Measurements from ENCODE around the gene TDP2. TPM values are rescaled to one million over a fixed set of nuclear protein-coding genes. Genes with fewer than 3 reads are reported as not detected.
"Not testable (repeated sequence)": the region's sequence is repeated elsewhere in the genome, so short reads cannot be mapped to it uniquely, and the experiment has no call there.

Gene TDP2
- total RNA-seq, 1 experiment from 2014 or later = 113 TPM

DNA sequence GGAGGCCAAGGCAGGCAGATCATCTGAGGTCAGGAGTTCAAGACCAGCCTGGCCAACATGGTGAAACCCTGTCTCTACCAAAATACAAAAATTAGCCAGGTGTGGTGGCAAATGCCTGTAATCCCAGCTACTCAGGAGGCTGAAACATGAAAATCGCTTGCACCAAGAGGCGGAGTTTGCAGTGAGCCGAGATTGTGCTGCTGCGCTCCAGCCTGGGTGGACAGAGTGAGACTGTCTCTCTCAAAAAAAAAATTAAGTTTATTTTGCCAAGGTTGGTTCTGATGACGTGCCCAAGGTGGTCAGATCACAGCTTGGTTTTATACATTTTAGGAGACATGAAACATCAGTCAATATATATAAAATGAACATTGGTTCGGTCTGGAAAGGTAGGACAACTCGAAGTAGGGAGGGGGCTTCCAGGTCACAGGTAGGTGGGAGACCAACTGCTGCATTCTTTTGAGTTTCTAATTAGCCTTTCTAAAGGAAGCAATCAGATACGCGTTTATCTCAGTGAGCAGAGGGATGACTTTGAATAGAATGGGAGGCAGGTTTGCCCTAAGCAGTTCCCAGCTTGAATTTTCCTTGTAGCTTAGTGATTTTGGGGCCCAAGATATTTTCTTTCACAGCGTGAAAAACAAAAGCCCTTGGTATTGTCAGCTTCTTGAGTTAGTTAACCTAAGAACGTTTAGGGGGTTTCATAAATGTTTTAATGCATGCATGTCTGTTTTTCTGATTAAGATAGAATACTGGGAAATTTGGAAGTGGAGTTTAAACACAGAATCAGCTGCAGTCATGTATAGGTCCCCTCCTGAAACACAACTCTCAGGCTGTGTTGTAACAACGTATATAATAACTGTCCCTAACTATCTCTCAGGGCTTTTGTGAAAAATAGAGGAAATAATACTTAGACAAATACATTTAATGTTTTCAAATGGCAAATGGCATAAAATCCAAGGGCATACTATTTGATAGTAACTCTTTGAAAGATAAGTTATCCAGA lies 16.9 kb upstream of the TDP2 start:
- DNase-seq (ENCODE audit: extremely low read depth, low read depth) = no peak

GRCh38 chr6:24680582-24680981 lies 13.9 kb upstream of the TDP2 start:
- no peak for DNase-seq (ENCODE audit: extremely low read depth, low read depth)

GRCh38 chr6:24678792-24679352 lies 12.2 kb upstream of the TDP2 start:
- DNase-seq (ENCODE audit: extremely low read depth, low read depth) = not testable (repeated sequence)

DNA sequence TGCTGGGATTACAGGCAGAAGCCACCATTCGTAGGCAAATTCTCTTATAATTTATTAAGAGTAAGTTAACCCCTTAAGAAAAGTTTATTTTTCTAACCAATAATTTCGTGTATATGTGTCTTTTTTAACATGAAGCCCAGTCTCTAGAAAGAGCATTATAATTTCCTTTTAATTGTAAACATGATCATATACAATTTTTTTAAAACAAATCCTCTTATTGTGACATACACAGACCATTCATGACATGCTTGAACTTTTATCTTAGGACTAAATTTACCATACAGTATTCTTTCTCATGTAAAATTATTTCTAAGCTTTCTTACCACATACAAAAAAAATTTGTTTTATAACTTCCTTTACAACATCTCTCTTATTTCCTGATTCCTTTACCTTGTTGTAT lies 6.9 kb upstream of the TDP2 start:
- no peak for DNase-seq (ENCODE audit: extremely low read depth, low read depth)

DNA sequence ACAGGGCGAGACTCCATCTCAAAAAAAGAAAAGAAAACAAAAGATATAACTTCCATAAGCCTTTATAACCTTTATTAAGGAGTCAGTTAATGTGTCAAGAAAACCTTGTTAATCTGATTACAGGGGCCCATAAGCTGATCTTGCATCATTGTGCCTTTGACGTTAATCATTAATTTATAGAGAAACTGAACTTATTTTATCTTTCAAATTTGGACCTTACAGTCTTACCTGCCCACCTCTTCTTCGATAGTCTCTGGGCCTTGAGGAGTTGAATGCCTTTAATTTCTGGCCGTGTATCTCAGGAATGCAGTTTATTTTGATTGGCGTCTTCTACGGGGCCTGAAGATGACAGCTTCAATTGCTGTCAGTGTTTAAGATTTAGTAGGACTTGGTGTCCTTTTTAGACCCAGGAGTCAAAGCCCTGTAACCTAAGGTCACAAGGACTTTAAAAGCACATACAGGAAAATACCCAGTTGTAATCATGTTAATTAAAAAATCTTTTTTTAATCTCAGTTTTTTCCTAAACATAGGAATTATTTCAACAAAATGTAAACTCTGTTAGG lies 6.0 kb upstream of the TDP2 start:
- DNase-seq (ENCODE audit: extremely low read depth, low read depth) = no peak

GRCh38 chr6:24671077-24671476 lies 4.4 kb upstream of the TDP2 start:
- DNase-seq (ENCODE audit: extremely low read depth, low read depth) = not testable (repeated sequence)

GRCh38 chr6:24670492-24670891 lies 3.8 kb upstream of the TDP2 start:
- not testable (repeated sequence) for DNase-seq (ENCODE audit: extremely low read depth, low read depth)

DNA sequence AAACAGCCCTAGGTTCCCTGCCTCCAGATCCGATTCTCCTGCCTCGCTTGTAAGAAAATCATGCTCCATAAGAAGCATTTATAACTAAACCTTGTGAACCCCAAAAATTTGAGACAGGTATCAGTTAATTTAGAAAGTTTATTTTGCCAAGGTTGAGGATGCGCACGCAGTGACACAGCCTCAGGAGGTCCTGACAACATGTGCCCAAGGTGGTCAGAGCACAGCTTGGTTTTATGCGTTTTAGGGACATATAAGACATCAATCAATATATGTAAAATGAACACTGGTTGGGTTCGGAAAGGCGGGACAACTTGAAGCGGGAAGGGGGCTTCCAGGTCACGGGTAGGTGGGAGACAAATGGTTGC lies 2.3 kb upstream of the TDP2 start:
- DNase-seq (ENCODE audit: extremely low read depth, low read depth) = no peak

DNA sequence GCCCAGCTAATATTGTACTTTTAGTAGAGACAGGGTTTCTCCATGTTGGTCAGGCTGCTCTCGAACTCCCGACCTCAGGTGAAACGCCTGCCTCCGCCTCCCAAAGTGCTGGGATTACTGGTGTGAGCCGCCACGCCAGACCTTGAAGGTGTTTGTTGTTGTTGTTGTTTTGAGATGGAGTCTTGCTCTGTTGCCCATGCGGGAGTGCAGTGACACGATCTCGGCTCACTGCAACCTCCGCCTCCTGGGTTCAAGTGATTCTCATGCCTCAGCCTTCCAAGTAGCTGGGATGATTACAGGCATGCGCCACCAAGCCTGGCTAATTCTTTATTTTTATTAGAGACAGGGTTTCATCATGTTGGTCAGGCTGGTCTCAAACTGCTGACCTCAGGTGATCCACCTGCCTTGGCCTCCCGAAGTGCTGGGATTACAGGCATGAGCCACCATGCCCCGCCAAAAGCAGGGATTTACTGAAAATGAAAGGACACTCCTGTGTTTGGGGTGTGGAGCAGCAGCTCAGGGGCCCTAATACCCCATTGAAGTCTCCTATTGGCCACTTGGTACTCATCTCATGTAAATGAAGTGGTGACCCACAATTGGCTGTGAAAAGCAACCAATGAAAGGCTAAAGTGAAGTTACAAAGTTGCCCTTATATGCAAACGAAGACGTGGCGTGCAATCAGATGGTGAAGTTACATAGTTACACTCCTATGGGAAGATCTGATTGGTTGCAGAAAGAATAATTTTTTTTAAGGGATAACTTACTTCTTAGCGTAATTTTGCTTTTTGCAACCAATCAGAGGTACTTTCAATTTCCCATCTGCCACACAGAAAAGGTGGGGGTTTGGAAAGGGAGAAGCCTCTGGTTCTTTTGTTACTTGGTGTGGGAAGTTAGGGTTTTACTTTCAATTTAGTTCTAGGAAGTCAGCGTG lies 1.6 kb upstream of the TDP2 start:
- peak; percentile 98 for DNase-seq (ENCODE audit: extremely low read depth, low read depth)

GRCh38 chr6:24667378-24667803 lies 692 bp upstream of the TDP2 start:
- DNase-seq (ENCODE audit: extremely low read depth, low read depth) = no peak

DNA sequence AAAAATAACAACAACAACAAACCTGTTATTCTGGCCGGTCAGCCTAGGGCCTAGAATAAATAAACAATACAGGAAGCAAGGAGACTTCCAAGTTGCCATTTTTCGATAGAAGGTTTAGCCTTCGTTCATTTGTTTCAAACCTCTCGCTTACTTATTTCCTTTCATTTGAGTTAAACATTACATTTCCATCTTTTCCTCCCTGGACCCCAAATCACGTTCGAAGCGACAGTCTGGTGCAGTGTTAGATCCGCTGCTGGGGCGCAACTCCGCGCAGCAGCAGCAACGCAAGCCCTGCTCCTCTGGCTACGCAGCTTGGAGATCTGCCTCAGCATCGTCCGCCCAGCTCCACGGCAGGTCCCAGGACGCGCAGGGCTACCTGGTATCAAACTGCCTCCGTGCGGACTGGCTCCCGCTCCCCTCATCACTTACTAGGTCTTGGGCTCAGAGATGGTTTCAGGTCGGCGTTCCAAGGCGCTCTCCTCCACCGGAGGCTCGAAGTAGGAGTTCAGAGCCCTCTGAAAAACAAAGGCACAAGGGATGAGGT lies 530 bp downstream of the TDP2 start:
- no peak for DNase-seq (ENCODE audit: extremely low read depth, low read depth)

DNA sequence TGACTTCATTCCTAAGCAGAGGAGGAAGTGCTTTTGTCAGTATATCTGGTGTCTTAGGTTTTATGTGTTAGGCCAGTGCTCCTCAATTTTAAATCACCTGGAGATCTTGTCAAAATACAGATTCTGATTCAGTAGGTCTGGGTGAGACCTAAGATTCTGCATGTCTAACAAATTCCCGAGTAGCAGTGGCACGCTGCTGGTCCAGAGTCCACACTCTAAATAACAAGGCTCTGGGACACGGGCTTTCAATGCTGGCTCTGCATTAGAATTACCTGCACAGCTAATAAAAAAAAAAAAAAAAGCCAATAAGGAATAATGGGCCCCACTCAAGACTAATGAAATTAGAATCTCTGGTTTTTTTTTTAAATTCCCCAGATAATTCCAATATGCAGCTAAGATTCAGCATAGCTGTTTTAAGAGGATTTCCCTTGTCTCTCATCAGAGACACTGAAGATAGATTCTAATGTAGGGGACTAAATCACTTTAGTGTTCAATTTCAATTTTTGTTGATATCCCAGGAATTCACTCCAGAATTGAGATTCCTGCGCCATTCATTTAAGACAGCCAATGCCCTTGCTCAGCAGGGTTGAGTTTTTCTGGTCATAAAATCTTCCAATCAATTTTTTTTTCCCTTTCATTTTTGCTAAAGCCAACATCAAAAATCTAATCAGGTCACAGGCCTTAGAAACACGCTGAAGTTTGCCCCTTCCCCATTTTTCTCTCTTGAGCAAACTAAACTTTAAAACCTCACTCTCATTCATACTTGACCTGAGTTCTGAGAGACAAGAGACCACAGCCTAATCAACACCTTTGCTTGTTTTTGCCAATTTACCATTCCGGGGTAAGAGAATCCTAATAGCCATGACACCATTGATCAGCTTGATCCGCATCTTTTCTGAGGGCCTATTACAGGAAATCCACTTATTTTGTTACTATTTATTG lies 2.4 kb downstream of the TDP2 start:
- DNase-seq (ENCODE audit: extremely low read depth, low read depth) = no peak

GRCh38 chr6:24663189-24663588 lies 3.5 kb downstream of the TDP2 start:
- DNase-seq (ENCODE audit: extremely low read depth, low read depth) = no peak

GRCh38 chr6:24662236-24662635 lies 4.5 kb downstream of the TDP2 start:
- no peak for DNase-seq (ENCODE audit: extremely low read depth, low read depth)

DNA sequence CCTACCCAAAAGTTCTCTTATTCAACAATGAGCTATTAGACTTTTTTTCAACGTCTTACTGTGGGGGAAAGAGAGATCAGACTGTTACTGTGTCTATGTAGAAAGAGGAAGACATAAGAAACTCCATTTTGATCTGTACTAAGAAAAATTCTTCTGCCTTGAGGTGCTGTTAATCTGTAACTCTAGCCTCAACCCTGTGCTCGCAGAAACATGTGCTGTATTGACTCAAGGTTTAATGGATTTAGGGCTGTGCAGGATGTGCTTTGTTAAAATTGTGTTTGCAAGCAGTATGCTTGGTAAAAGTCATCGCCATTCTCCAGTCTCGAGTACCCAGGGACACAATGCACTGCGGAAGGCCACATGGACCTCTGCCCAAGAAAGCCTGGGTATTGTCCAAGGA lies 4.9 kb downstream of the TDP2 start:
- not testable (repeated sequence) for DNase-seq (ENCODE audit: extremely low read depth, low read depth)

GRCh38 chr6:24660105-24660504 lies 6.6 kb downstream of the TDP2 start:
- DNase-seq (ENCODE audit: extremely low read depth, low read depth) = no peak

GRCh38 chr6:24659561-24659960 lies 7.1 kb downstream of the TDP2 start:
- DNase-seq (ENCODE audit: extremely low read depth, low read depth) = peak; percentile 64

DNA sequence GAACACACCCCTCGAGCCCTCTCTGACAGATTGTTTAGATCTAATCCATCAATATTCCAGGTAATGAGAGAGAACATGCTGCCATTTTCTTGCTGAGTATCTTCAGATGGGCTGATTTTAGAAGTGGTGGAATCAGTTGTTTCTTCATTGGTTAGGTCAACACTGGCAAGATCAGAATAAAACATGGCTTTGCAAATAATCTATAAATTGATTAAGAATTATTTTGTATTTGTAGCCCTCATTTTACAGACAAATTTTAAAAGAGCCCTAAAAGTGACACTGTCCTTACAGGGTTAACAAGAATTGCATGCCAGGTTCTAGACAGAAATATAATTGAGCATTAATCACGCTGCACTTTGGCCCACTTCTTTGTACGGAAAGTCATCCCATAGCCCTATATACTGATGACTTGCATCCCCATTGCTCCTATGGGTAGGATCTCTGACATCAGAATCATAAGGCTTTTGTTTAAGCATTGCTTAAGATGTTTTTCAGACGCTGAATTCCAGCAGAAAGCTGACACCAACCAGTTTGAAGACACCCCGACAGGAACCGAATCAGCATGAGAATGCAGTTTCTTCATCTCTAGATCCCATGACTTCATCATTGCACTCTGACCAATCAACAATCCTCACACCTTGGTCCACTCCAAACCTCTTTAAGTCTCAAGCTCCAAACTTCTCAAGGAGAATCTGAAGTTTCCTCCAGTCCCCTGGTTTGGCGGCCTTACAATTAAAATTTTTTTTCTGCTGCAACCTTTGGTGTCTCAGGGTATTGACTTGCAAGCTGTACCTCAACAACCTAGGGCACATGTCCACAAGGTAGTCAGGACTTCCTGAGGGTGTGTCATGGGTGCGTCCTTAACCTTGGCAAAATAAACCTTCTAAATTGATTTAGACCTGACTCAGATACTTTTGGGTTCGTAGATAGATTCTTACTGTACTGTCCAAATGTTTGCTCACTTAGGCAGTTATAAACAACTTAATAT lies 7.8 kb downstream of the TDP2 start:
- peak; percentile 97 for DNase-seq (ENCODE audit: extremely low read depth, low read depth)

Measured in NCI-H460 (cell line).